Measurements from ENCODE around the gene SMIM23. TPM values are rescaled to one million over a fixed set of nuclear protein-coding genes. Genes with fewer than 3 reads are reported as not detected.
A peak's percentile ranks its signal among the peaks of the same experiment; 100 is the strongest.

The SMIM23 gene
- total RNA-seq, 1 donor from 2014 or later = not detected

- H3K4me1 ChIP-seq = peaks cover 11% of the 10 kb centered on the region
- H4K20me1 ChIP-seq (ENCODE audit: low read depth) = no peaks in the 10 kb centered on the region
- H3F3A ChIP-seq (ENCODE audit: low read depth) = no peaks in the 10 kb centered on the region
- no peaks in the 10 kb centered on the region for H3K36me3 ChIP-seq
- Mint-ChIP-seq H3K27ac (no peak overlapping the region), H3K36me3 (no peaks in the 10 kb centered on the region), H3K27me3 (ENCODE audit: insufficient read depth, low read depth) (peaks cover 4% of the 10 kb centered on the region), H3K4me1 (peaks cover 23% of the 10 kb centered on the region), H3K4me3 (no peak overlapping the region), H3K9me3 (no peaks in the 10 kb centered on the region)
- no peak overlapping the region for H3K4me3 ChIP-seq
- H3K27me3 ChIP-seq = no peaks in the 10 kb centered on the region
- TF ChIP-seq EZH2 (IDR thresholded peaks at IDR 0.05) = no peak
- no peak for TF ChIP-seq EZH2phosphoT487 (IDR thresholded peaks at IDR 0.05)
- no peak for TF ChIP-seq CTCF (IDR thresholded peaks at IDR 0.05)
- no peak overlapping the region for H2AFZ ChIP-seq (replicated peaks)
- no peak overlapping the region for H3K4me2 ChIP-seq
- no peak overlapping the region for H3K27ac ChIP-seq
- no peak for DNase-seq (ENCODE audit: low spot score)
- no peaks in the 10 kb centered on the region for H3K9me3 ChIP-seq (ENCODE audit: low read depth)
- H3K9ac ChIP-seq = no peak overlapping the region
- no peaks in the 10 kb centered on the region for H3K79me2 ChIP-seq (ENCODE audit: low read depth)
Measured at GRCh38 chr5:171838066-171838465, 52.4 kb downstream of the SMIM23 start.

GRCh38 chr5:171839112-171839511 lies 53.5 kb downstream of the SMIM23 start:
- peaks cover 5% of the 10 kb centered on the region for H3K27me3 Mint-ChIP-seq (ENCODE audit: insufficient read depth, low read depth)
- Histone ChIP-seq H2AFZ (replicated peaks) (no peak overlapping the region), H3K27ac (no peak overlapping the region), H3K9ac (no peak overlapping the region), H3K27me3 (no peaks in the 10 kb centered on the region), H3K4me2 (no peak overlapping the region), H4K20me1 (ENCODE audit: low read depth) (peaks cover 4% of the 10 kb centered on the region), H3K4me1 (peaks cover 20% of the 10 kb centered on the region), H3K4me3 (no peak overlapping the region), H3K79me2 (ENCODE audit: low read depth) (no peaks in the 10 kb centered on the region), H3F3A (ENCODE audit: low read depth) (peaks cover 9% of the 10 kb centered on the region), H3K36me3 (no peaks in the 10 kb centered on the region), H3K9me3 (ENCODE audit: low read depth) (no peaks in the 10 kb centered on the region)
- H3K36me3 Mint-ChIP-seq = no peaks in the 10 kb centered on the region
- H3K9me3 Mint-ChIP-seq = no peaks in the 10 kb centered on the region
- DNase-seq (ENCODE audit: low spot score) = no peak
- H3K4me1 Mint-ChIP-seq = peaks cover 33% of the 10 kb centered on the region
- H3K27ac Mint-ChIP-seq = no peak overlapping the region
- TF ChIP-seq EZH2phosphoT487 (IDR thresholded peaks at IDR 0.05) (no peak), EZH2 (IDR thresholded peaks at IDR 0.05) (no peak), CTCF (IDR thresholded peaks at IDR 0.05) (no peak)
- no peak overlapping the region for H3K4me3 Mint-ChIP-seq

- Histone ChIP-seq H3K9me3 (ENCODE audit: low read depth) (no peaks in the 10 kb centered on the region), H3F3A (ENCODE audit: low read depth) (peaks cover 9% of the 10 kb centered on the region), H3K36me3 (no peaks in the 10 kb centered on the region), H3K79me2 (ENCODE audit: low read depth) (no peaks in the 10 kb centered on the region), H3K4me1 (peaks cover 24% of the 10 kb centered on the region), H2AFZ (replicated peaks) (no peak overlapping the region), H3K4me2 (no peak overlapping the region), H3K4me3 (no peak overlapping the region), H3K9ac (no peak overlapping the region), H3K27ac (no peak overlapping the region), H4K20me1 (ENCODE audit: low read depth) (peaks cover 4% of the 10 kb centered on the region), H3K27me3 (no peaks in the 10 kb centered on the region)
- H3K36me3 Mint-ChIP-seq = no peaks in the 10 kb centered on the region
- H3K4me1 Mint-ChIP-seq = peaks cover 39% of the 10 kb centered on the region
- no peak overlapping the region for H3K27ac Mint-ChIP-seq
- no peak overlapping the region for H3K4me3 Mint-ChIP-seq
- no peaks in the 10 kb centered on the region for H3K9me3 Mint-ChIP-seq
- H3K27me3 Mint-ChIP-seq (ENCODE audit: insufficient read depth, low read depth) = peaks cover 3% of the 10 kb centered on the region
- TF ChIP-seq EZH2 (IDR thresholded peaks at IDR 0.05) = no peak
- peak; percentile 17 for DNase-seq (ENCODE audit: low spot score)
Measured at GRCh38 chr5:171840066-171840465, 54.4 kb downstream of the SMIM23 start.

Other genes starting within 250 kb of the SMIM23 start
- 74.5 and 79.1 TPM in 2 replicates for gene FBXW11, start 220.8 kb downstream of the SMIM23 start, total RNA-seq (ENCODE audit: low replicate concordance)

All from neural progenitor cell (in vitro differentiated cells).